Stromal cell of bone marrow (primary cell): Measurements from ENCODE around the gene VPS50.

ENCODE experiments used
- DNase-seq: peaks from one replicate; pipeline ENCODE4 v3.0.0-alpha.2; 2012; ENCODE audit warnings: low read depth

Gene VPS50, protein sequence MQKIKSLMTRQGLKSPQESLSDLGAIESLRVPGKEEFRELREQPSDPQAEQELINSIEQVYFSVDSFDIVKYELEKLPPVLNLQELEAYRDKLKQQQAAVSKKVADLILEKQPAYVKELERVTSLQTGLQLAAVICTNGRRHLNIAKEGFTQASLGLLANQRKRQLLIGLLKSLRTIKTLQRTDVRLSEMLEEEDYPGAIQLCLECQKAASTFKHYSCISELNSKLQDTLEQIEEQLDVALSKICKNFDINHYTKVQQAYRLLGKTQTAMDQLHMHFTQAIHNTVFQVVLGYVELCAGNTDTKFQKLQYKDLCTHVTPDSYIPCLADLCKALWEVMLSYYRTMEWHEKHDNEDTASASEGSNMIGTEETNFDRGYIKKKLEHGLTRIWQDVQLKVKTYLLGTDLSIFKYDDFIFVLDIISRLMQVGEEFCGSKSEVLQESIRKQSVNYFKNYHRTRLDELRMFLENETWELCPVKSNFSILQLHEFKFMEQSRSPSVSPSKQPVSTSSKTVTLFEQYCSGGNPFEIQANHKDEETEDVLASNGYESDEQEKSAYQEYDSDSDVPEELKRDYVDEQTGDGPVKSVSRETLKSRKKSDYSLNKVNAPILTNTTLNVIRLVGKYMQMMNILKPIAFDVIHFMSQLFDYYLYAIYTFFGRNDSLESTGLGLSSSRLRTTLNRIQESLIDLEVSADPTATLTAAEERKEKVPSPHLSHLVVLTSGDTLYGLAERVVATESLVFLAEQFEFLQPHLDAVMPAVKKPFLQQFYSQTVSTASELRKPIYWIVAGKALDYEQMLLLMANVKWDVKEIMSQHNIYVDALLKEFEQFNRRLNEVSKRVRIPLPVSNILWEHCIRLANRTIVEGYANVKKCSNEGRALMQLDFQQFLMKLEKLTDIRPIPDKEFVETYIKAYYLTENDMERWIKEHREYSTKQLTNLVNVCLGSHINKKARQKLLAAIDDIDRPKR

DNA sequence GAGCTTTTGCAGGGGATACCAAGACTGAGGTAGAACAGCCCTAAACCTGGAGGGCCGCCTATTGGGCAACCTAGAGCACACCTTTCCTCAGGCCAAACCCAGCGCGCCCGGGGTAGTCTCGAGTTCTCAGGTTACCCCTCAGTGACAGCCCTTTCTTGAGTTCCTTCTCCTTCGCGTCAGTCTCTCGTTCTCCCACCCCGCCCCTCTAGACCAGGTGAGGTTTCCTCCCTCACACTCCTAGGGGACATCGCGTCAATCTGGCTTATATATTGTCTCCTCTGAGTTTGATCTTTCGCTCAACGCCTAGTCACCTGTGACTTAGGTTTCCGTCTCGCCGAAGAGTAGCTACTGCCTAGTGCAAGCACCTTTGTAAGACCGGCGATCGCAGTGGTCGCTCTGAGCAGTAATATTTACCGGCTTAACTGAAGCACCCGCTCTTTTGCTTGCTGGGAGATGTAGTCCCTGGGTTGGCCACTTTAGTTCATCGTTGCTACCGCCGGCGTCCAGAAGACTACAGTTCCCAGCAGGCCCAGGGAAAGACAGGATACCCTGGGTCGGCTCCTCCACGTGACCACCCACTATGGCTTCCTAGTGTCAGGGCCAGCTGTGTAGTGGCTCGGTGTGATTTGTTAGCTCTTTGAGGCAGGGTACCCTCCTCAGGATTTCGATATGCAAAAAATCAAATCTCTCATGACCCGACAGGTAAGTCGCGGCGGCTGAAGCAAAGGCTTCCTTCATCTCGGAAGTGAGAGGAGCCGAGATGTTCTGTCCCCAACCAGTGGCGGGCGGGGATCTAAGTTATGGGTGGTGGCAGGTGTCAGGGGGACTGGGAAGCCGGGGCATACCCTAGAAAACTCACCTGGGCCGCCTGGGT lies at the start of gene VPS50:
Gene VPS50, plus strand, starts transcription at position 568 of the 874 bp plus-strand sequence. Its CDS starts 102 bp downstream, at position 670.
- peak; percentile 96 for DNase-seq

DNA sequence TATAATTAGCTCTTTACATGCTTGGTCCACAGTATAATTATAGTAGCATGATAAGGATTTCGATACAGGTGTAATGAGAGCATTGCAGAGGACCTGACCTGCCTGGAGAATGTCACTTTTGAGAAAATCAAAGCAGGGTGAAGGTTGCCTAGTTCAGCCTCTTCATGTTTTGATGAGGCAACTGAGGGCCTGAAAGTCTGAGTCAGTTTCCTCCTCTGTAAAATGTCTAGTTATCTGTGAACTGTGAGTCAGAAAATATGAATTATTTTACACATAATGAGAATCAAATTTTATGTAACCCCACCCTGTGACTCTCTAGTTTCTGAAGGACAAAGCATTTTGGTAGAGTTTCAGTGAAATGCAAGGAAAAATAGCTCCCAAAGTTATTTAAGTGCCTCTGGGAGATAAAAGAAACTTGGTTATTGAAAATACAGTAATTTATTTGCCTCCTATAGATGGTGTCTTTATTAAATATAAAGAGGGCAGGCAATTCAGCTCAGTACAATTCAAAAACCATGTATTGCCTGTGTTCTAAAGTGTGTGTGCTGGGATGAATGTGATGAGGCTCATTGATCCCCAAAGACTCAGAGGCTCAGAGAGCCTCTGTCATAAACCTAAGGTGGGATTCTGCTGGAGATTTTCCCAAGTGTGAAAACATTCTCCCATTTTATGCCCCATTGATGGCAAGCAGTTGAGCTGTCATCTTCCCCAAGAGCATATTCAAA lies 46.7 kb upstream of the VPS50 start:
- peak; percentile 47 for DNase-seq

DNA sequence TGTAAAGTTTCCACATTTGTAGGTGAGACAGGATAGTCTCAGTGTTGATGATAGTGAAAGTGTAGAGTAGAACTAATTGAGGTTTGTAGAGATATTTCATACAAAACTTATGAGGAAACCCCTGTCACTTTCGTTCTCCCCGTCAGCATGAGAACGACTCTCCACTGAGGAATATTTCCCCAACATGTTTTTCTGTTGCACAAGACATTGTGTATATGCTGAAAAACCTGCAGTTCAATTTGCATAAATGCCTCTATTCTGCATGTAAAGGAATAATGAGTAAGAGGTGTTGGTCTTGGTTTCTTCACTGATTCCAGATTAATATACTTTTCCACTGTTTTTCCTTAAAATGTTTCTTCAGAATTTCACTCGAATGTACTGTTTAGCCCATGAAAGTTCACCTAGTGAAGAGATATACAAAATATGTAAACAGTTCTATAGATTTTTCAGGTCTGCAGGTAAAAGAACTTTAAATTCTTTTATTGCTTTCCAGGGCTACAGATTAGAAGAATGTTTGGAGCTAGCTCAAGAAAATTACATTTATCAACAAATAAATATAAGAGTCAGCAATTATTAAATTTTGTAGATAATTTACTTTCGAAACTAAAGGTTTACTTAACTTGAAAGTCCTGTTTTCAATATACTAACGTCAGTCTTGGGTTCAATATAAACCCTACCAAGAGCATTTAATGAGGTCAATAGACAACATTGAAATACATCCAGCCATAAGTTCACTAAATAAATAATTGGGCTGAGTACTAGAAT lies 43.1 kb upstream of the VPS50 start:
- no peak for DNase-seq

DNA sequence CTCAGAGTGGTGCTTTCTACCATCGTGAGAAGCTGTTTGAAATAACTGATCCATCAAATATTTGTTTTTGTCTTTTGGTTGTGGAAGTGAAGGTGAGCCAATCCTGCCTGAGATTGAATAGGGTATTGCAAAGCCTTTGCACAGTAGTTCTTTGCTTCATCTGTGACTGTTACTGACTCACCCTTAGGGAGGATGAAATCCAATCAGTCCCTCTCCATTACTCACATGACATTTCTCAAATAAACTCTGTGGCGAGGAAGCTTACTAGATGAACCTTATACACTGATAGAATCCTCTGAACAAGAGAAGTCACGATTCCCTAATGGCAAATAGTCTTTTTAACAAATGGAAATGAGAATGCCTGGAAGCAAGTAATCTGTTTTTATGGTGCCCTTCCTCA lies 37.8 kb upstream of the VPS50 start:
- peak; percentile 46 for DNase-seq

DNA sequence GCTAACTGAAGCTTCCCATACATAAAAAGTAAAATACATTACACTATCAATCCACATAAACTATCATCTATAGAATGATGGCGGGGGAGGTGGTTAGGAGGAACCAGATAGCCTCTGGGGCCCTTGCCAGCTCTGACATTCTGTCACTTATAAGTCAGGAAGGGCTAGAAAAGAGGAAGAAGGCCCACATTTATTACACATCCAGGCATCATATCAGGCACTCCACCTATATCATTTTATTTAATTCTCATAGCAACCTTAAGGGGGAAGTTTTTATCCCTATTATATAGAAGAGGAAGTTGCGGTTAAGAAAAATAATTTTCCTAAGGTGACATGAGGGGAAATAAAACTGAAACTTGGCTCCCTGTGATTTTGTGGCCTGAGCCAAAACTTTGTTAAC lies 35.8 kb upstream of the VPS50 start:
- no peak for DNase-seq

DNA sequence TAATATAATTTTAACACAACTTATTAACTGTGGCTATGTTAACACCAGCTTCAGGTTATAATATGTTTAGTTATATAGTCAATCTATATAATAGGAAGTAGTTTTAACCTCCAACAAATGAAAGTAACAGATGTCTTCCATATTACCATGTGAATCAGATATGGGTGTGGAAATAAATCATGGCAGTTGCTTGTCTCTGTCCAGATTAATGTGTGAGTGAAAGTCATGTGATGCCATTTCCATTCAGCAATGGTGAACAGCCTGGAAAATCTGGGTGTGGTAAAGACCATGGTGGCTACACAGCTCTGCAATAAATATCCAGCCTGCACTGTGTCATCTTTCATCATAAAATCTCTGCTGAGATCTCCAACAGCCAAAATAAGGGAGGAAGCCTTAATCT lies 33.7 kb upstream of the VPS50 start:
- no peak for DNase-seq

DNA sequence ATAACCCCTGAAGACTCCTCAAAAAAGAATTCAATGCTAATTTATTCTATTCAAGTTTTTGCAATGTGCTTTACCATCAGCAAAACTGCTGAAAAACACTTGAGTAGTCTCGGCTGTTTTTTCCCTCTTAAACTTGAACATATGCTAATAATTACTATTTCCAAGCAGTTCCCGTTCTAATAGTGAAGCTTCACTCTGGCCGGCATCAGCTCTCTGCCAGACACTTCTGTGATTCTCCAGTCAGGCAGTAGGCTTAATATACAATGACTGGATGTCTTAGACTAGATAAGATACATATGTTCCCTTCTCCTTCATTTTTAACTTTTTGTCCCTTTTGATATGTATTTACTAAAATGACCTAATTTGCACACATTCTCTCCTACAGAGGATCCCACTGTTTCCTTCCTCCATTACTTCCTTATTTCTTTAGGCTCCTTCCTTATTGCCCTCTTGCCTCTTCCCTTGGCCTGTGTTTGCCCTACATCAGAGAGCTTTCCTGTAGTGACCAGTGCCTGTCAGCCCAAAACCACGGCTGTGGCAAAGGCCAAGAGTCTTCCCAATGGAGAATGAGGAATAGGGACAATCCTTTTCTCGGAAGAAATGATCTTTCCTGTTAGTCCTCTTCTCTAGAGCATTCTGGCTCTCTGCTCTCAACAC lies 29.4 kb upstream of the VPS50 start:
- DNase-seq: no peak

DNA sequence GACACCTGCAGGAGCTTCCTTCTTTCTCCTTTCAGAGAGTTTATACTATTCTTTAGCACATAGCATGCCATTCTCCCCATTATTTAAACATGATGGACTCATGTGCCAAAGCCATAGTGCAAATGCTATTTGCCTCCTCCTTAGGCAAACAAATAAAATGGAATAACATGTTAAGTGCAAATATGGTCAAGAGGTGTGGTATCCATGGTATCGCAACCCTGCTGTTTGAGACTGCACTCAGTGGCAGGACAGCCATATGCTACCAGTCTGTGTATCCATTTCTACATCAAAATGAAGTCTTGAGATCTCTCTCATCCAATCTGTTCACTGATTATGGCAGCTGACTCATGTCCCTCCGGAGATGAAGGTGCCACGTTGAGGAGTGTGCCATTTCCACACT lies 28.7 kb upstream of the VPS50 start:
- DNase-seq: no peak

DNA sequence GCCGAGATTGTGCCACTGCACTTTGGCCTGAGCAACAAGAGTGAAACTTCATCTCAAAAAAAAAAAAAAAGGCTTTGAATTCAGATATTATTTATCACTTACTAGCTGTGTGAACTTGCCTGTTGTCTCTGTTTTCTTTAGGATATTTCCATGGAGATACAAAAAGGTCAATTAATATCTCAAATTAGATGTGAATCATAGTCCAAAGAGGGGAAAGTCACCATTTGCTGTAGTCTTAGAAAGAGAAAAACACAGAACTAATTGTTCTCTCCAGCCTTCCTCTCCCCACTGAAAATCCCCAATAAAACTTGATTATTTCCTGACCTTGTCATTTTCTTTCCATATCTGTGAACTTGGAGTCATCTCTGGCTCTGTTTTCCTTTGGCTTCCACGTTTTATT lies 27.1 kb upstream of the VPS50 start:
- DNase-seq: no peak

DNA sequence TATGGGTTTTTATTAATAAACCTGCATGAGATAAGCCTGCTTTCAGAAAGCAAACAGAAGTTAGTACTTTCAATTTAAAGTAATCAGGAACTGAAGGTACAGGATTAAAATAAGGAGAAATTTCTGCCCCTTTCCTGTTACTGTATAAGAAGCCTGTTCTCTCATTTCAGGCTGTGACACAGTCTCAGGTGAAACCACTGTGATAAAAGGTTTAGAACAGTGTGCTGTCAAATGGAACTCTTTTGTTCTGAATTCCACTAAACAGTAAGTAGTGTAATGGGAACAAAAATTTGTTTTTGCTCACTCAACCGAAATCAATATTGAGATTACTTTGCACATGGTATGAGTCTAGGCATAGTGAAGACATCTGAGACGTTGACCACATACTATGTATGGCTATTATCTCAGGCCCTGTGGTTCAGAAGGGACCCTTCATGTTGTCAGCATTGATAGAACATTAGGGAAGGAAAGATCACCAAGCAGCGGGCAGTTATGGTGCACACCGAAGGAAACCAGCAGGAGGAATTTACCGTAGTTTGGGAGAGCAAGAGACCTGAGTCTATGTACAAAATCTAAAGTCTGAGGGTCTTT lies 20.8 kb upstream of the VPS50 start:
- DNase-seq: no peak

DNA sequence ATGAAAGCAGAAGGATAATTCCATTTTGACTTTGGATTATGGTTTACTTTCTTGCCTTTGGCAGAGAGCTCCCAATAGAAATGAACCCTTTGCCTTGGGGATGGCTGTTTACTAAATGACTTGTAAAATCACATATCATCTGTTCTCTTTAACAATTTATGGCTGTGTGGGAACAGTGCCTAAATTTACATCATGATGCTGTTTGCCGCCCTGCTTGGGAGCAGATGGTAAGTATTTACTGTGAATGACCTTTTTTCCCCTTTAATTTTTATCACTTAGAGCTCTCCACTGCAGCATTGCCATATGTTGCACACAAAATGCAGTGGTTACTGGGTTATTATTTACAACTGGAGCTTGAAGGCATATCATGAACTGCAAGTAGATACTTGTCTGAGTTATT lies 19.3 kb upstream of the VPS50 start:
- DNase-seq: no peak

DNA sequence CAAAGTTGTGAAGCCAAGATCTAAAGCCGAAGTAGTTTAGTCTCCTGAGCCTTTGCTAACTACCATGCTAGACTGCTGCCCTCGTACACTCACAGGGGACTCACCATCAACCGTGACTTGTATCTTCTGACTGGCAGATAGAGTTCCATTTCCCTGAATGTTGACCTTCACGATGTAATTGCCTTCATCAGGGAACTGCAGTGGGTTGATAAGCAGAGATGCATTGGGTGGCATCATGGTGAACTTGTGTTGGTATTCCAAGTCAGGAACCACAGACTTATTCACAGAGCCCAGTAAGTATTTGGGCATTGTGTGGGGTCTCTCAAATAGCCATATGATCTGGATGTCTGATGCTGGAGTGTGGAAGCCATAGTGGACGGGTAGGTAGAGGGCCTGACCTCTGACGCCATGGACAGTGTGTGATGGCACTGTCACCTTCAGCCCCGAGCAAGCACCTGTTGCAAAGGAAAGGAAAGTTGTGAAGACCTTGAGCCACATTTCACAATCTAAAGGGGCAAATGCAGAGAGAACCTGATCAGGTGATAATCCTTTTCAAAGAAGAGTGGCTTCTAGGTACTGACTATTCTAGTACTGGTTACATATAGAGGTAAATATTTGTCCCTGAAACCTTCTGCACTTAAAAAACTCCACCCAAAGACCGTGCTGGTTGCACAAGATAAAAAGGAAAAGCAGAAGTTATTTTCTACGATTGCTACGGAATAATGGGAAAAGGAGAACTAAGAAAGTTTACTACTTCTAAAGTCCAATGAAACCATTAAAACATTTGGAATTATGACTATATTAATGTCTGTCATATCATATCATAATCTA lies 13.0 kb upstream of the VPS50 start:
- DNase-seq: no peak

DNA sequence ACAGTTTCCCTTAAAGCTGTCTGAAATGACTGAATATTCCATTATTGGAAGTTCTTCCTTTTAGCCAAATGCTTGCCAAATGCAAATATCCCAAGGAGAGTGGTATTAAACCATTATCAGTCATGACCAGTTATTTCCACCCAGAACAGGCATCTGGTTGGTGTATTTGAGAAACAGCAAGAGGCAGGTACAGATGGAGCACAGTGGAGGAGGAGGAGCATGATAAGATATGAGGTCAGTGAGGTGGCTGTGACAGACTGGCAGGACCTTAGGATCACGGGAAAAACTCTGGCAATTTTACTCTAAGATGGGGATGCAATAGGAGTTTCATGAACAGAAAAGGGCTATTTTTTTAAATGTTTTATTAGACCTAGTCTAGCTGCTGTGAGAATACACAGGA lies 12.3 kb upstream of the VPS50 start:
- no peak for DNase-seq

DNA sequence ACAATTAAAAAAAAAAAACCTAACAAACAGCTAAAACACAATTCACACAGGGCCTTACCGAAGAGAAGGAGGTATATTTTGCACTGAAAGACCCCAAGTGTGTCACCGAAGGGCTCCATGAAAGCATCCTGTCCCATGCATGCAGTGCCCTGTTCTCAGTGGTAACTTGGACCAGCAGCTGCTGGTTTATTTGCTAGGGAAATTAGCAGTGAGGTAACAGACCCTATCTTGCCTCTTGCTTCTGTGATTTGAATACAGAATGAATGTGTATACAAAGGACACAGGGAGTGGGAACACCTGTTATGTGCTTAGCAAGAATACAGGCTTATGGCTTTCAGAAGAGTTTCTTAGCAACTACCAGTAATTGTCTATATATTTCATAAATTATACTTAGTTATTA lies 5.9 kb upstream of the VPS50 start, which contains the start of gene HEPACAM2:
Gene HEPACAM2, minus strand, starts transcription at position 160 of the 400 bp plus-strand sequence.
- no peak for DNase-seq

DNA sequence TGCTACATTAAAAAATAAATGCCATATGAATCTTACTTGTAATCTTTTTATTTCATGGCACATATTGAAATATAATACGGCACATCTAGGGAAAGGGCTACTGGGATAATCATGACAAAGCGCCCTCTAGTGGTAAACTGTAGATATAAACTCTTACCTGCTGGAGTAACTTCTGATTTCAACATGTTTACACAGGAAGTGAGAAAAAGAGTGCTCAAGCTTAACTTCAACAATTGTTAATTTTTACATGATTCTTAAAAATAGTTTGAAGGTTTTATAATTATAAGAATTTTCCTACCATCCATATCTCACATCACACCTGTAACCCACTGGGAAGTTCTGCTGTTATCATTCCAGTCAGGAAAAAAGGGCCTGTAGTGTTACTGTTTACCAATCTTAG lies 3.9 kb upstream of the VPS50 start:
- DNase-seq: peak; percentile 34

DNA sequence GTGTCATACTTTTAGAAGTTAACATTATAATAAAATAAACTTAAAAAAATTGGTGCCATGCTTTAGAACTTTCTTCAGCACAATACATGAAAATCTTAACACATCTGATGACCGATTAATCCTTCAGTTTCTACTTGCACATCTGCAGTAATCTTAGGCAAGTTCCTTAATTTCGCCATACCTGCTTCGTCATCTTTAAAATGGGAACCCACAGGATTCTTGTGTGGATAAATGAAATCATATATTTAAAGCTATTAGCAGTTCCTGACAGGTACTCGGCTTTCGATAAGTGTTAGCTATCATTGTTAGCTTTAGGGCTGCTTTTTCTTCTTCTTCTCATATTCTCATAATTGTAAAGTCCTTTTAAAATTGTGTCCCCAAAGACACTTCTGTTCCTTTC lies 907 bp upstream of the VPS50 start:
- DNase-seq: no peak

DNA sequence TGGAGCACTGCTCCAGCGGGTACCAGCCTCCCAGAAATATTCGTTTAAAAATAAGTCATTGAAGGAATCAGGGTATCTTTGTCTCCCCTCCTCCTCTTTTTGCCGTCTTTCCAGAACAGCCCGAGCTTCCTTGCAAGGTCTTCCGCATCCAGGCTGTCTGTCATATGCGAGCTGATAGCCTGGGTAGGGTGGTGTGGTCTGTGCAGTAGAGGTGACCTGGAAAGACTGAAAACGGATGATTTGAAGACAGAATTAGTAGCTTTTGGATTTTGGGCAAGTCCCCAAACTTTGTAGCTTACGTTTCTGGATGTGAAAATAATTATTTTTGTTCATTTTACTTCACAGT lies 480 bp downstream of the VPS50 start:
- DNase-seq: no peak

DNA sequence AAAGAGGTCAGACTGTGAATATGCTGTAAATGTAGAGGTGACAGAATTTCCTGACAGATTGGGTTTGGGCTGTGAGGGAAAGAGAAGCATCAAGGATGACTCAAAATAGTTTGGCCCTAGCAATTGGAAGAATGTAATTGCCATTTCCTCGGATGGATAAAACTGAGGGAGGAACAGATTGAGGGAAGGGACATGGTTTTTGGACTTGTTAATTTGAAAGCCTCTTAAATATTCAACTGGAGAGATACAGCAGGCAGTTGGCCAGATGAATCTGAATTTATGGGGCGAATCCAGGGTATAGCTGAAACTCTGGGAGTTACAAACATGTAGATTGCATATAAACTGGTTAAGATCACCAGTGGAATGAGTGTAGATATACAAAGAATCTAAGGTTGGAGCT lies 3.4 kb downstream of the VPS50 start:
- no peak for DNase-seq

DNA sequence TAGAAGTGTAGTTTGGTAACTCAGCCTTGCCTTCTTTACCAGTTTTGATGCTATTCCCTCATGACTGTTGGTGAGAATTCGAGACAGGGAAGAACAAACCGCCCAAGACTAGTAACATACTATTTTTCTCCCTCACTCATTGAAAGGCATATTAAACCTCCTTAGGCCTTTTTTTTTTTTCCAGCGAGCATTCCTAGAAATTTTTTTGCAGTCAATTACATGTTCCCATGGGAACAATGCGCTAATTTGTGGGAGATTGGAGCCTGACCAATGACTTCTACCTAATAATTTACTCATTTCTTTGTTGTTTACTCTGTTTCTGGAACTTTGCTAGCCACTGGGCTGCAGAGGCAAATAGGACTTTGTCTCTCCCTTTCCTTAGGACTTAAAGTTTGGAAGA lies 6.0 kb downstream of the VPS50 start:
- DNase-seq: no peak
